HEK293 (cell line): Measurements from ENCODE around the gene LETM1.
A peak's percentile ranks its signal among the peaks of the same experiment; 100 is the strongest.

ENCODE experiments used
- CTCF ChIA-PET: fragments of 350-600 bp; formaldehyde crosslinking; extraction: SDS; loops from one replicate; lab custom pipeline; 2021; ENCODE audit warnings: antibody characterized with exemption; lab: Yijun Ruan, JAX
- POLR2A ChIA-PET: fragments of 300-600 bp; formaldehyde crosslinking; extraction: SDS; loops from one replicate; lab custom pipeline; 2020; ENCODE audit warnings: antibody characterized with exemption, inconsistent platforms; lab: Yijun Ruan, JAX
- H3K27ac ChIP-seq: fragments of 200-500 bp; sonication (Bioruptor generic); 2 replicates; pipeline ENCODE4 v1.5.1; 2014; ENCODE audit warnings: low read depth, low read length, control low read depth, inconsistent platforms; ENCODE audit errors: extremely low read depth
- H3K36me3 ChIP-seq, 2 experiments: fragments of 200-500 bp in 1 of 2; sonication (Bioruptor generic) in 1 of 2; 1 replicate in 1 of 2; 2 replicates in 1 of 2; pipeline ENCODE4 v1.5.1; 2014 to 2017; ENCODE audit warnings: inconsistent platforms in 2 of 2, low read length in 2 of 2; ENCODE audit not compliant: control insufficient read depth in 2 of 2, insufficient read depth in 1 of 2
- H3K4me1 ChIP-seq: fragments of 200-500 bp; sonication (Bioruptor generic); 2 replicates; pipeline ENCODE4 v1.5.1; 2014; ENCODE audit warnings: mild to moderate bottlenecking, low read length, inconsistent platforms; ENCODE audit not compliant: control insufficient read depth, insufficient read depth
- H3K4me3 ChIP-seq: 2 replicates; pipeline ENCODE4 v1.5.1; 2011; ENCODE audit warnings: low read depth, mild to moderate bottlenecking, control low read depth, low read length, moderate library complexity
- H3K9me3 ChIP-seq: fragments of 200-500 bp; sonication (Bioruptor generic); 2 replicates; pipeline ENCODE4 v1.5.1; 2014; ENCODE audit warnings: low read depth, low read length, inconsistent platforms; ENCODE audit not compliant: control insufficient read depth, insufficient read depth
- GFI1B ChIP-seq: fragments of 450-650 bp; formaldehyde crosslinking; IDR thresholded peaks from 2 replicates; pipeline ENCODE4 v1.5.1; 2016; ENCODE audit warnings: missing biosample characterization, missing genetic modification characterization
- HIC1 ChIP-seq: fragments of 450-650 bp; formaldehyde crosslinking; IDR thresholded peaks from 2 replicates; pipeline ENCODE4 v1.5.1; 2016; ENCODE audit warnings: missing biosample characterization, missing genetic modification characterization
- INSM2 ChIP-seq: fragments of 450-650 bp; formaldehyde crosslinking; IDR thresholded peaks from 2 replicates; pipeline ENCODE4 v1.5.1; 2016; ENCODE audit warnings: missing biosample characterization, missing genetic modification characterization
- REPIN1 ChIP-seq: fragments of 450-650 bp; formaldehyde crosslinking; IDR thresholded peaks from 2 replicates; pipeline ENCODE4 v1.5.1; 2017; ENCODE audit warnings: missing biosample characterization, missing genetic modification characterization, low read depth
- SCRT1 ChIP-seq: fragments of 450-650 bp; formaldehyde crosslinking; IDR thresholded peaks from 2 replicates; pipeline ENCODE4 v1.5.1; 2016; ENCODE audit warnings: missing biosample characterization, missing genetic modification characterization, borderline replicate concordance
- ZBTB1 ChIP-seq: fragments of 450-650 bp; formaldehyde crosslinking; IDR thresholded peaks from 2 replicates; pipeline ENCODE4 v1.5.1; 2016; ENCODE audit warnings: missing biosample characterization, missing genetic modification characterization
- ZBTB48 ChIP-seq: fragments of 450-650 bp; formaldehyde crosslinking; IDR thresholded peaks from 2 replicates; pipeline ENCODE4 v1.5.1; 2016; ENCODE audit warnings: missing biosample characterization, missing genetic modification characterization
- ZFP37 ChIP-seq: fragments of 450-650 bp; formaldehyde crosslinking; IDR thresholded peaks from 2 replicates; pipeline ENCODE4 v1.5.1; 2016; ENCODE audit warnings: missing biosample characterization, missing genetic modification characterization
- ZIC2 ChIP-seq: fragments of 450-650 bp; formaldehyde crosslinking; IDR thresholded peaks from 2 replicates; pipeline ENCODE4 v1.5.1; 2016; ENCODE audit warnings: missing biosample characterization, missing genetic modification characterization
- ZNF10 ChIP-seq: fragments of 450-650 bp; formaldehyde crosslinking; IDR thresholded peaks from 2 replicates; pipeline ENCODE4 v1.5.1; 2017; ENCODE audit warnings: missing biosample characterization, missing genetic modification characterization
- ZNF112 ChIP-seq: fragments of 450-650 bp; formaldehyde crosslinking; IDR thresholded peaks from 2 replicates; pipeline ENCODE4 v1.5.0; 2017; ENCODE audit warnings: missing biosample characterization, missing genetic modification characterization
- ZNF157 ChIP-seq: fragments of 450-650 bp; formaldehyde crosslinking; IDR thresholded peaks from 2 replicates; pipeline ENCODE4 v1.5.1; 2016; ENCODE audit warnings: missing biosample characterization, missing genetic modification characterization
- ZNF2 ChIP-seq: fragments of 450-650 bp; formaldehyde crosslinking; IDR thresholded peaks from 2 replicates; pipeline ENCODE4 v1.5.1; 2016; ENCODE audit warnings: missing biosample characterization, missing genetic modification characterization
- ZNF248 ChIP-seq: fragments of 450-650 bp; formaldehyde crosslinking; IDR thresholded peaks from 2 replicates; pipeline ENCODE4 v1.5.1; 2017; ENCODE audit warnings: missing biosample characterization, missing genetic modification characterization
- ZNF335 ChIP-seq: fragments of 450-650 bp; formaldehyde crosslinking; conservative IDR thresholded peaks from 2 replicates; pipeline ENCODE4 v1.5.1; 2016; ENCODE audit warnings: missing biosample characterization, missing genetic modification characterization
- ZNF341 ChIP-seq: fragments of 450-650 bp; formaldehyde crosslinking; IDR thresholded peaks from 2 replicates; pipeline ENCODE4; 2016; ENCODE audit warnings: low read depth, missing biosample characterization, missing genetic modification characterization
- ZNF426 ChIP-seq: fragments of 450-650 bp; formaldehyde crosslinking; IDR thresholded peaks from 2 replicates; pipeline ENCODE4 v1.5.1; 2017; ENCODE audit warnings: missing biosample characterization, missing genetic modification characterization, mild to moderate bottlenecking, inconsistent platforms, moderate library complexity
- ZNF48 ChIP-seq: fragments of 450-650 bp; formaldehyde crosslinking; IDR thresholded peaks from 2 replicates; pipeline ENCODE4 v1.5.1; 2016; ENCODE audit warnings: missing biosample characterization, missing genetic modification characterization
- ZNF501 ChIP-seq: fragments of 450-650 bp; formaldehyde crosslinking; IDR thresholded peaks from 2 replicates; pipeline ENCODE4 v1.5.1; 2016; ENCODE audit warnings: missing biosample characterization, missing genetic modification characterization
- ZNF510 ChIP-seq: fragments of 450-650 bp; formaldehyde crosslinking; IDR thresholded peaks from 2 replicates; pipeline ENCODE4 v1.5.1; 2018; ENCODE audit warnings: mild to moderate bottlenecking, missing genetic modification characterization, missing biosample characterization; ENCODE audit not compliant: insufficient replicate concordance
- ZNF514 ChIP-seq: fragments of 450-650 bp; formaldehyde crosslinking; IDR thresholded peaks from 2 replicates; pipeline ENCODE4 v1.5.1; 2016; ENCODE audit warnings: missing biosample characterization, missing genetic modification characterization
- ZNF571 ChIP-seq: fragments of 450-650 bp; formaldehyde crosslinking; IDR thresholded peaks from 2 replicates; pipeline ENCODE4 v1.5.0; 2017; ENCODE audit warnings: missing biosample characterization, missing genetic modification characterization
- ZNF596 ChIP-seq: fragments of 450-650 bp; IDR thresholded peaks from 2 replicates; pipeline ENCODE4 v1.5.0; 2018; ENCODE audit warnings: missing biosample characterization, mild to moderate bottlenecking, missing genetic modification characterization, moderate library complexity
- ZNF843 ChIP-seq: fragments of 450-650 bp; formaldehyde crosslinking; IDR thresholded peaks from 2 replicates; pipeline ENCODE4 v1.5.1; 2016; ENCODE audit warnings: missing biosample characterization, missing genetic modification characterization
- ZSCAN16 ChIP-seq: fragments of 450-650 bp; formaldehyde crosslinking; IDR thresholded peaks from 2 replicates; pipeline ENCODE4 v1.5.1; 2016; ENCODE audit warnings: missing biosample characterization, missing genetic modification characterization
- ZSCAN23 ChIP-seq: fragments of 450-650 bp; formaldehyde crosslinking; IDR thresholded peaks from 2 replicates; pipeline ENCODE4 v1.5.1; 2016; ENCODE audit warnings: missing biosample characterization, missing genetic modification characterization

Gene LETM1

GRCh38 chr4:1868912-1869311 is 13.0 kb upstream of the LETM1 start (continued):
- no peak for TF ChIP-seq SCRT1 (tag by site-specific recombination)
- TF ChIP-seq ZSCAN23, result no peak
- no peak for TF ChIP-seq GFI1B (tag by site-specific recombination)
- no peak for TF ChIP-seq ZBTB48 (tag by site-specific recombination)
- TF ChIP-seq, all 188 proteins: peak for 0

- H3K36me3 ChIP-seq, result no peaks in the 10 kb centered on the region
- no peak overlapping the region for H3K4me3 ChIP-seq
- no peaks in the 10 kb centered on the region for H3K9me3 ChIP-seq
- TF ChIP-seq ZNF335 (no peak), ZNF157 (tag by site-specific recombination) (no peak), ZNF514 (tag by site-specific recombination) (no peak), ZNF341 (tag by site-specific recombination) (no peak), ZSCAN16 (tag by site-specific recombination) (no peak), ZNF501 (no peak), ZNF112 (tag by site-specific recombination) (no peak), HIC1 (tag by site-specific recombination) (no peak), ZNF10 (tag by site-specific recombination) (no peak), ZNF843 (tag by site-specific recombination) (no peak), ZNF571 (tag by site-specific recombination) (no peak), ZNF426 (no peak), ZNF248 (tag by site-specific recombination) (no peak), ZFP37 (tag by site-specific recombination) (no peak), ZNF596 (no peak), ZNF510 (tag by site-specific recombination) (no peak), ZBTB1 (tag by site-specific recombination) (no peak), INSM2 (no peak), ZNF2 (no peak), REPIN1 (tag by site-specific recombination) (no peak)
- POLR2A ChIA-PET, result interaction anchor here (0.6 to 1.0 kb wide), 2 partner anchors 25 to 131 kb away, joined by 5 to 6 read pairs; no protein-coding TSS in a partner anchor
- H3K4me1 ChIP-seq, result no peaks in the 10 kb centered on the region
- H3K27ac ChIP-seq, result no peak overlapping the region
- CTCF ChIA-PET, result no interaction called here
Observed at GRCh38 chr4:1868293-1868692, 12.3 kb upstream of the LETM1 start.

- H3K4me3 ChIP-seq, result no peak overlapping the region
- H3K4me1 ChIP-seq, result no peaks in the 10 kb centered on the region
- H3K27ac ChIP-seq, result no peak overlapping the region
- CTCF ChIA-PET, result no interaction called here
- POLR2A ChIA-PET, result interaction anchor here (1.0 kb wide), 1 partner anchor 10 kb away, joined by 3 read pairs; no protein-coding TSS in a partner anchor
- TF ChIP-seq ZIC2 (tag by site-specific recombination), result 0 out of 2 replicates have a peak, but pooled peaks have one; percentile 18
- TF ChIP-seq ZNF48 (tag by site-specific recombination), result no peak
- H3K36me3 ChIP-seq, result no peaks in the 10 kb centered on the region
- no peaks in the 10 kb centered on the region for H3K9me3 ChIP-seq
Observed at GRCh38 chr4:1866189-1866661, 10.3 kb upstream of the LETM1 start.
